ENCODE results near the gene METTL5.
A peak's percentile ranks its signal among the peaks of the same experiment; 100 is the strongest.
"Not testable (repeated sequence)": the region's sequence is repeated elsewhere in the genome, so short reads cannot be mapped to it uniquely, and the experiment has no call there.

Gene METTL5

GRCh38 chr2:169824373-169825333 lies at the start of gene METTL5:
Gene METTL5, minus strand, starts transcription at chr2:169824905. Its CDS starts 308 bp downstream, at chr2:169824597.
- peak; percentile 59 to 75 for DNase-seq (ENCODE audit: low read depth in 2 of 2)

GRCh38 chr2:169871994-169872393 lies 47.3 kb upstream of the METTL5 start:
- no peak for DNase-seq (ENCODE audit: low read depth in 2 of 2)

- DNase-seq (ENCODE audit: low read depth in 2 of 2), result not testable (repeated sequence)
Observed at GRCh38 chr2:169871369-169871768, 46.7 kb upstream of the METTL5 start.

GRCh38 chr2:169868951-169869350 lies 44.2 kb upstream of the METTL5 start:
- DNase-seq (ENCODE audit: low read depth in 2 of 2), result no peak

GRCh38 chr2:169867579-169867978 lies 42.9 kb upstream of the METTL5 start:
- no peak for DNase-seq (ENCODE audit: low read depth in 2 of 2)

- DNase-seq (ENCODE audit: low read depth in 2 of 2), result not testable (repeated sequence)
Observed at GRCh38 chr2:169866230-169866629, 41.5 kb upstream of the METTL5 start.

GRCh38 chr2:169865492-169865891 lies 40.8 kb upstream of the METTL5 start:
- no peak for DNase-seq (ENCODE audit: low read depth in 2 of 2)

GRCh38 chr2:169862816-169863215 lies 38.1 kb upstream of the METTL5 start:
- DNase-seq (ENCODE audit: low read depth in 2 of 2), result no peak

- DNase-seq (ENCODE audit: low read depth in 2 of 2), result no peak
Observed at GRCh38 chr2:169860149-169860548, 35.4 kb upstream of the METTL5 start.

- DNase-seq (ENCODE audit: low read depth in 2 of 2), result no peak
Observed at GRCh38 chr2:169859423-169859822, 34.7 kb upstream of the METTL5 start.

GRCh38 chr2:169855281-169856258 lies 30.9 kb upstream of the METTL5 start:
- not testable (repeated sequence) for DNase-seq (ENCODE audit: low read depth in 2 of 2)

GRCh38 chr2:169853041-169853668 lies 28.4 kb upstream of the METTL5 start:
- no peak for DNase-seq (ENCODE audit: low read depth in 2 of 2)

- DNase-seq (ENCODE audit: low read depth in 2 of 2), result no peak
Observed at GRCh38 chr2:169849710-169850109, 25.0 kb upstream of the METTL5 start.

- DNase-seq (ENCODE audit: low read depth in 2 of 2), result not testable (repeated sequence)
Observed at GRCh38 chr2:169848959-169849693, 24.4 kb upstream of the METTL5 start.

- DNase-seq (ENCODE audit: low read depth in 2 of 2), result no peak
Observed at GRCh38 chr2:169845016-169845415, 20.3 kb upstream of the METTL5 start.

- DNase-seq (ENCODE audit: low read depth in 2 of 2), result not testable (repeated sequence)
Observed at GRCh38 chr2:169841625-169842024, 16.9 kb upstream of the METTL5 start.

GRCh38 chr2:169840747-169841142 lies 16.0 kb upstream of the METTL5 start:
- DNase-seq (ENCODE audit: low read depth in 2 of 2), result no peak

GRCh38 chr2:169839954-169840746 lies 15.4 kb upstream of the METTL5 start:
- DNase-seq (ENCODE audit: low read depth in 2 of 2), result no peak

- DNase-seq (ENCODE audit: low read depth in 2 of 2), result no peak
Observed at GRCh38 chr2:169838743-169839489, 14.2 kb upstream of the METTL5 start.

Measured in stimulated activated CD4-positive, alpha-beta T cell treated with anti-CD3 and anti-CD28 coated beads, Interleukin-1b, Interleukin-23, amount 100 ng/mL, for 4 hours (primary cell).